Measurements from ENCODE around the gene SHISA6. TPM values are rescaled to one million over a fixed set of nuclear protein-coding genes. Genes with fewer than 3 reads are reported as not detected.

Gene SHISA6
- total and polyA plus RNA-seq, 11 donors: 0.16 to 1.0 (median 0.29) TPM

- no peak overlapping the region for H3K4me3 ChIP-seq
- H3K36me3 ChIP-seq: no peaks in the 10 kb centered on the region
- no peaks in the 10 kb centered on the region for H3K4me1 ChIP-seq
- H3K27me3 ChIP-seq: peaks cover 0 to 6% (median 0%) of the 10 kb centered on the region in 9 donors
- H3K9me3 ChIP-seq: no peaks in the 10 kb centered on the region
- WGBS, 4 donors: 59 to 79% (median 70%) methylated on average over 3 of the region's 3 CpGs
- TF ChIP-seq CTCF (IDR thresholded peaks at IDR 0.05) (no peak), POLR2A (IDR thresholded peaks at IDR 0.05) (no peak)
- intact Hi-C loops (cut with DNase I): no loop called here
- no peak for DNase-seq
- H3K27ac ChIP-seq: no peak overlapping the region
- no peak for ATAC-seq
These were observed 101.1 kb downstream of the SHISA6 start for GRCh38 chr17:11342138-11342537.

- Histone ChIP-seq H3K9me3 (peaks cover 0 to 7% (median 0%) of the 10 kb centered on the region in 12 donors), H3K4me3 (no peak overlapping the region), H3K4me1 (no peaks in the 10 kb centered on the region), H3K36me3 (no peaks in the 10 kb centered on the region), H3K27me3 (no peaks in the 10 kb centered on the region), H3K27ac (no peak overlapping the region)
- no peak for TF ChIP-seq POLR2A (IDR thresholded peaks at IDR 0.05)
- TF ChIP-seq CTCF (IDR thresholded peaks at IDR 0.05): no peak
- 55 to 69% (median 65%) methylated on average over 3 of the region's 3 CpGs for WGBS, 4 donors
- intact Hi-C loops (cut with DNase I): no loop called here
- no peak for DNase-seq
- ATAC-seq: no peak
These were observed 108.1 kb downstream of the SHISA6 start for GRCh38 chr17:11349106-11349505.

- H3K4me3 ChIP-seq: no peak overlapping the region
- no peaks in the 10 kb centered on the region for H3K27me3 ChIP-seq
- 86 to 93% (median 90%) methylated on average over 2 of the region's 2 CpGs for WGBS, 4 donors
- TF ChIP-seq POLR2A (IDR thresholded peaks at IDR 0.05) (no peak), CTCF (IDR thresholded peaks at IDR 0.05) (no peak)
- no peaks in the 10 kb centered on the region for H3K36me3 ChIP-seq
- ATAC-seq (no peak), DNase-seq (no peak)
- H3K4me1 ChIP-seq: no peaks in the 10 kb centered on the region
- peaks cover 0 to 7% (median 0%) of the 10 kb centered on the region in 12 donors for H3K9me3 ChIP-seq
- intact Hi-C loops (cut with DNase I): no loop called here
- H3K27ac ChIP-seq: no peak overlapping the region
These were observed 110.5 kb downstream of the SHISA6 start for GRCh38 chr17:11351479-11351878.

DNA sequence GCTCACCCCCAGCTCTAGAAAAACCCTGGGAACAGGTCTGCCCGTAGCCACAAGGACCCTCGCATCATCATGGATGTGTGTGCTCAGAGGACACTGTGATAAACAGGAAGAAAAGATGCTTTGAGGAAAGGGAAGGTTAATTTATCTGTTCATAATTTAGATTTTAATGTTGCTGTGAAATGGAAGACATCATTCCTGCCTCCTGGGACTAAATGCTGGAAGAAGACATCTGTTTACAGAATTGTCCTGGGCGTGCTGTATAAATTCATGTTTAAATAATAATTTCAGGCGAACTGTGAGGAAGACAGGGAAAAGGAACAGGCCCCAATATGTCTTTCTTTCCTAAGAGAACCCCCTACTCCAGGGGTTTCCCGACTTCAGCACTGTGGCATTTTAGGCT lies 112.6 kb downstream of the SHISA6 start:
- H3K27me3 ChIP-seq: no peaks in the 10 kb centered on the region
- WGBS, 4 donors: 63 to 73% (median 68%) methylated on average over 5 of the region's 5 CpGs
- TF ChIP-seq POLR2A (IDR thresholded peaks at IDR 0.05) (no peak), CTCF (IDR thresholded peaks at IDR 0.05) (no peak)
- H3K9me3 ChIP-seq: peaks cover 0 to 7% (median 0%) of the 10 kb centered on the region in 12 donors
- no peaks in the 10 kb centered on the region for H3K4me1 ChIP-seq
- intact Hi-C loops (cut with DNase I): no loop called here
- H3K4me3 ChIP-seq: no peak overlapping the region
- H3K27ac ChIP-seq: no peak overlapping the region
- H3K36me3 ChIP-seq: no peaks in the 10 kb centered on the region
- DNase-seq (no peak), ATAC-seq (no peak)

Measured in heart left ventricle (tissue), 16 donors.